ENCODE measurements around the gene POLQ.
"Not testable (repeated sequence)": the region's sequence is repeated elsewhere in the genome, so short reads cannot be mapped to it uniquely, and the experiment has no call there.

Gene POLQ

DNA sequence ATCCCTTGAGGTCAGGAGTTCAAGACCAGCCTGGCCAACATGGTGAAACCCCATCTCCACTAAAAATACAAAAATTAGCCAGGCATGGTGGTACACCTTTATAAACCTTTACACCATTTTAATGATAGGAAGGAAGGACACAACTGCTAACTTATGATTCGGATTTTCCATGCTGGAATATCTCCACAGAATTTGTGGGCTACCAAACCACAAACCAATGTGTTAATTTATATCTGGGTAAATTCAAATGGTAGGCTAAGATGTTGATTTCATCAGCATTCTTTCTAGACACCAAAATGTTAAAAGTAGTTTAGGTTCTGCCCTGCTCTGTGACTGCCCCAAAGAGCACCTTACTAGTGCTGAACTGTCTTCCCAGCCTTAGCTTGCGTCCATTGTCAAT lies 72.8 kb downstream of the POLQ start:
- no peak for TF ChIP-seq CTCF (IDR thresholded peaks at IDR 0.05; ENCODE audit: insufficient read depth, low read length, poor library complexity, severe bottlenecking)
- H3K36me3 ChIP-seq (ENCODE audit: control insufficient read depth, insufficient read depth, low read length), result peaks cover 6% of the 10 kb centered on the region
- no peak overlapping the region for H3K4me3 ChIP-seq (replicated peaks; ENCODE audit: low read depth, low read length)
- DNase-seq (ENCODE audit: extremely low read depth, insufficient read length), result no peak
- H3K27me3 ChIP-seq (replicated peaks; ENCODE audit: control insufficient read depth, insufficient read depth, low read length), result no peaks in the 10 kb centered on the region

DNA sequence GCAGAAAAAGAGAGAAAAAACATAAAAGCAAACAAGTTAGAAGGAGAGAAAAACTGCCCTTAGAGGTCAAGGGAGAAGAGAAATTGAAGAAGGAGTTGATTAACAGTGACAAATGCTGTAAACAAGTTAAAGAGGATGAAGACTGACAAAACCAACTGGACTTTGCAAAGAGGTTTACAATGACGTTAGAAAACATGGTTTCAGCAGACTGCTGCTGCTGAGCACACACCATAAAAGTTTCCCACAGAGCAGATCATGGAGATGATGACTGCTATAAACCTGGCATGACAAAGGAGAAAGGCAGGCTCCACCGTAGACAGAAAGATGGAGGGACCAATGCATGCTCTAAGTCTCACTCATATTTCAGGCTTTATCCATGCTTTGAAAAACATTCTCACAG lies 78.7 kb downstream of the POLQ start:
- H3K36me3 ChIP-seq (ENCODE audit: control insufficient read depth, insufficient read depth, low read length), result peaks cover 6% of the 10 kb centered on the region
- no peak for DNase-seq (ENCODE audit: extremely low read depth, insufficient read length)

GRCh38 chr3:121463745-121464144 lies 82.0 kb downstream of the POLQ start:
- no peak for TF ChIP-seq CTCF (IDR thresholded peaks at IDR 0.05; ENCODE audit: insufficient read depth, low read length, poor library complexity, severe bottlenecking)
- H3K36me3 ChIP-seq (ENCODE audit: control insufficient read depth, insufficient read depth, low read length), result peaks cover 7% of the 10 kb centered on the region
- H3K4me3 ChIP-seq (replicated peaks; ENCODE audit: low read depth, low read length), result no peak overlapping the region
- no peaks in the 10 kb centered on the region for H3K27me3 ChIP-seq (replicated peaks; ENCODE audit: control insufficient read depth, insufficient read depth, low read length)
- DNase-seq (ENCODE audit: extremely low read depth, insufficient read length), result no peak

More for the DNA sequence above, 78.7 kb downstream of the POLQ start:
- H3K4me3 ChIP-seq (replicated peaks; ENCODE audit: low read depth, low read length), result no peak overlapping the region
- TF ChIP-seq CTCF (IDR thresholded peaks at IDR 0.05; ENCODE audit: insufficient read depth, low read length, poor library complexity, severe bottlenecking), result no peak
- no peaks in the 10 kb centered on the region for H3K27me3 ChIP-seq (replicated peaks; ENCODE audit: control insufficient read depth, insufficient read depth, low read length)

- no peak for TF ChIP-seq CTCF (IDR thresholded peaks at IDR 0.05; ENCODE audit: insufficient read depth, low read length, poor library complexity, severe bottlenecking)
- no peak for DNase-seq (ENCODE audit: extremely low read depth, insufficient read length)
- no peaks in the 10 kb centered on the region for H3K27me3 ChIP-seq (replicated peaks; ENCODE audit: control insufficient read depth, insufficient read depth, low read length)
- peaks cover 9% of the 10 kb centered on the region for H3K36me3 ChIP-seq (ENCODE audit: control insufficient read depth, insufficient read depth, low read length)
- no peak overlapping the region for H3K4me3 ChIP-seq (replicated peaks; ENCODE audit: low read depth, low read length)
Measured at GRCh38 chr3:121462565-121462964, 83.2 kb downstream of the POLQ start.

DNA sequence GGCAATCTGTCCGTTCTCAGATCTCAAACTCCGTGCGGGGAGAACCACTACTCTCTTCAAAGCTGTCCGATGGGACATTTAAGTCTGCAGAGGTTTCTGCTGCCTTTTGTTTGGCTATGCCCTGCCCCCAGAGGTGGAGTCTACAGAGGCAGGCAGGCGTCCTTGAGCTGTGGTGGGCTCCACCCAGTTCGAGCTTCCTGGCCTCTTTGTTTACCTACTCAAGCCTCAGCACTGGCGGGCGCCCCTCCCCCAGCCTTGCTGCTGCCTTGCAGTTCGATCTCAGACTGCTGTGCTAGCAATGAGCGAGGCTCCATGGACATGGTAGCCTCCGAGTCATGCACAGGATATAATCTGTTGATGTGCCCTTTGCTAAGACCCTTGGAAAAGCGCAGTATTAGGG lies 94.0 kb downstream of the POLQ start:
- not testable (repeated sequence) for H3K4me3 ChIP-seq (replicated peaks; ENCODE audit: low read depth, low read length); H3K36me3 ChIP-seq (ENCODE audit: control insufficient read depth, insufficient read depth, low read length); H3K27me3 ChIP-seq (replicated peaks; ENCODE audit: control insufficient read depth, insufficient read depth, low read length); DNase-seq (ENCODE audit: extremely low read depth, insufficient read length)

DNA sequence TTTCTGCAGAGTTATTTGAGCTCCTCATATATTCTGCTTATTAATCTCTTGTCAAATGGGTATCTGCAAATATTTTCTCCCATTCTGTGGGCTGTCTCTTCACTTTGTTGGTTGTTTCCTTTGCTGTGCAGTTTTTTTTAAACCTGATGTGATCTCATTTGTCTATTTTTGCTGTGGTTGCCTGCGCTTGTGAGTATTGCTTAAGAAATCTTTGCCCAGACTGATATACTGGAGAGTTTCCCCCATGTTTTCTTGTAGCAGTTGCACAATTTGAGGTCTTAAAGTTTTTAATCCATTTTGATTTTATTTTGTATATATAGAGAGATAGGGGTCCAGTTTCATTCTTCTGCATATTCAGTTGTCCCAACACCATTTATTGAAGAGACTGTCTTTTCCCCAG lies 102.3 kb downstream of the POLQ start:
- no peaks in the 10 kb centered on the region for H3K36me3 ChIP-seq (ENCODE audit: control insufficient read depth, insufficient read depth, low read length)

More for the DNA sequence above, 102.3 kb downstream of the POLQ start:
- H3K4me3 ChIP-seq (replicated peaks; ENCODE audit: low read depth, low read length), result no peak overlapping the region
- H3K27me3 ChIP-seq (replicated peaks; ENCODE audit: control insufficient read depth, insufficient read depth, low read length), result no peaks in the 10 kb centered on the region
- no peak for TF ChIP-seq CTCF (IDR thresholded peaks at IDR 0.05; ENCODE audit: insufficient read depth, low read length, poor library complexity, severe bottlenecking)
- DNase-seq (ENCODE audit: extremely low read depth, insufficient read length), result no peak

Measured in GM06990 (cell line).